ENCODE data around the gene TEX13C.

TEX13C gene

DNA sequence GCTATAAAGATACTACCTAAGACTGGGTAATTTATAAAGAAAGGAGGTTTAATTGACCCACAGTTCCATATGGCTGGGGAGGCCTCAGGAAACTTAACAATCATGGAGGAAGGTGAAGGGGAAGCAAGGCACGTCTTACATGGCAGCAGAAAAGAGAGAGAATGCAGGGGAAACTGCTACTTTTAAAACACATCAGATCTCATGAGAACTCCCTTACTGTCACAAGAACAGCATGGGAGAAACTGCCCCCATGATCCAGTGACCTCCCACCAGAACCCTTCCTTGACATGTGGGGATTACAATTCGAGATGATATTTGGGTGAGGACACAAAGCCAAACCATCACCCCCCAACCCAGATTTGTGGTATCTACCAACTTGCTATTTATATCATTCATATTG lies 13.9 kb downstream of the TEX13C start:
- no peaks in the 10 kb centered on the region for H3K27me3 Mint-ChIP-seq
- no peak overlapping the region for H3K4me3 Mint-ChIP-seq
- no peaks in the 10 kb centered on the region for H3K4me1 Mint-ChIP-seq
- no peak for ATAC-seq
- no peak for DNase-seq
- H3K27ac Mint-ChIP-seq: no peak overlapping the region
- H3K9me3 Mint-ChIP-seq: no peaks in the 10 kb centered on the region

DNA sequence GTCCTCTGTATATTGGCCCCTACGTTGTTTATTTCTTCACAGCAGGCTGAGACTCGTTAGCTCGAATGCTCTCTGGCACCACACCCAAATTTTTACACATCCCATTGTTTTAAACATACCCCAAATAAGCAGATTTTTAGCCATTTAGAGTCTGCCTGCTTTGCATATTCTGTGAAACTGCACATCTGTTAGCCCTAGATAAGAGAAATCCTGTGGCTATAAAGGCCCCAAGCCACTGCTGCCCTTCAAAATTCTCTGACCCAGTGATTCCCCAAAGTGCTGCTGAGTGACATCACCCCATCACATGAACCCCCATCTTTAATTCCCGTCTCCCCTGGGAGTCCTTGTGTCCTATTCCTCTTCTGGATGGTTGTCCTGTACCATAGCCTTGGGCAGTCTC lies 20.8 kb downstream of the TEX13C start:
- ATAC-seq (no peak), DNase-seq (no peak)
- Mint-ChIP-seq H3K4me3 (no peak overlapping the region), H3K27ac (no peak overlapping the region), H3K9me3 (no peaks in the 10 kb centered on the region), H3K4me1 (no peaks in the 10 kb centered on the region), H3K27me3 (no peaks in the 10 kb centered on the region)

DNA sequence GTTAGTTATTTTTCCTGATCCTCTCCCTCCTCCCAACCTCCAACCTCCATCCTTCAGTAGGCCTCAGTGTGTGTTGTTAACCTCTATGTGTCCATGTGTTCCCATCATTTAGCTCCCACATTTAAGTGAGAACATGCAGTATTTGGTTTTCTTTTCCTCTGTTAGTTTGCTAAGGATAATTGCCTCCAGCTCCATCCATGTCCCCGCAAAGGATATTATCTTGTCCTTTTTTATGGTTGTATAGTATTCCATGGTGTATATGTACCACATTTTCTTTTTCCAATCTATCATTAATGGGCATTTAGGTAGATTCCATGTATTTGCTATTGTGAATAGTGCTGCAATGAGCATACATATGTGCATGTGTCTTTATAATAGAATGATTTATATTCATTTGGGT lies 54.5 kb downstream of the TEX13C start:
- no peak for DNase-seq
- Mint-ChIP-seq H3K4me1 (no peaks in the 10 kb centered on the region), H3K4me3 (no peak overlapping the region), H3K9me3 (no peaks in the 10 kb centered on the region), H3K27me3 (no peaks in the 10 kb centered on the region), H3K27ac (no peak overlapping the region)
- no peak for ATAC-seq

Data from stimulated activated naive CD8-positive, alpha-beta T cell treated with anti-CD3 and anti-CD28 coated beads, Interleukin-15, amount 100 ng/mL, for 72 hours (primary cell).